Activated naive CD4-positive, alpha-beta T cell treated with anti-CD3 and anti-CD28 coated beads for 36 hours (primary cell): ENCODE measurements around the gene ARHGAP28. TPM values are rescaled to one million over a fixed set of nuclear protein-coding genes. Genes with fewer than 3 reads are reported as not detected.
"Not testable (repeated sequence)": the region's sequence is repeated elsewhere in the genome, so short reads cannot be mapped to it uniquely, and the experiment has no call there.

Experiments used
- CTCF ChIA-PET: fragments of 350-600 bp; sonication (Branson Sonifier 250); formaldehyde crosslinking; loops from one replicate; lab custom pipeline; 2021; ENCODE audit warnings: antibody characterized with exemption; lab: Charles Lee
- DNase-seq: peaks from one replicate; pipeline ENCODE4 v3.0.0-alpha.2; 2020
- H3K27ac Mint-ChIP-seq: one replicate; pipeline ENCODE4 v1.8.0; 2021; ENCODE audit warnings: mild to moderate bottlenecking, mixed read lengths
- H3K27me3 Mint-ChIP-seq: one replicate; pipeline ENCODE4 v1.8.0; 2021; ENCODE audit warnings: low read depth, mixed read lengths
- H3K36me3 Mint-ChIP-seq: one replicate; pipeline ENCODE4 v1.8.0; 2021; ENCODE audit warnings: low read depth, mixed read lengths
- H3K4me1 Mint-ChIP-seq: one replicate; pipeline ENCODE4 v1.8.0; 2021; ENCODE audit warnings: low read depth, mixed read lengths
- H3K4me3 Mint-ChIP-seq: one replicate; pipeline ENCODE4 v1.8.0; 2021; ENCODE audit warnings: mild to moderate bottlenecking, moderate library complexity, mixed read lengths
- H3K9me3 Mint-ChIP-seq: one replicate; pipeline ENCODE4 v1.8.0; 2021; ENCODE audit warnings: mixed read lengths
- intact Hi-C: fragments of 100-400 bp; cut with micrococcal nuclease; formaldehyde crosslinking; loops from one replicate; pipeline ENCODE4 v1.15.1; 2023
- total RNA-seq, 2 experiments: library from RNA; stranded (reverse); gene quantifications; one replicate each; pipeline ENCODE4 v1.2.3, GENCODE V29; 2021

ARHGAP28 gene
- total RNA-seq, 2 experiments from 2014 or later: not detected

- no peaks in the 10 kb centered on the region for H3K27me3 Mint-ChIP-seq
- intact Hi-C loops: no loop called here
- no peak overlapping the region for H3K27ac Mint-ChIP-seq
- H3K36me3 Mint-ChIP-seq: no peaks in the 10 kb centered on the region
- no peak overlapping the region for H3K4me3 Mint-ChIP-seq
- CTCF ChIA-PET: interaction anchor here (0.6 kb wide), 1 partner anchor 19 kb away, joined by 3 read pairs; no protein-coding TSS in a partner anchor
- DNase-seq: no peak
- H3K9me3 Mint-ChIP-seq: peaks cover 2% of the 10 kb centered on the region
- H3K4me1 Mint-ChIP-seq: no peaks in the 10 kb centered on the region
These were observed 54.5 kb downstream of the ARHGAP28 start for GRCh38 chr18:6784046-6784445.

- no peak for DNase-seq
- CTCF ChIA-PET: no interaction called here
- no peak overlapping the region for H3K4me3 Mint-ChIP-seq
- no peaks in the 10 kb centered on the region for H3K4me1 Mint-ChIP-seq
- H3K9me3 Mint-ChIP-seq: peaks cover 2% of the 10 kb centered on the region
- no peaks in the 10 kb centered on the region for H3K36me3 Mint-ChIP-seq
- intact Hi-C loops: no loop called here
- H3K27ac Mint-ChIP-seq: no peak overlapping the region
- no peaks in the 10 kb centered on the region for H3K27me3 Mint-ChIP-seq
These were observed 55.5 kb downstream of the ARHGAP28 start for GRCh38 chr18:6785001-6785400.

GRCh38 chr18:6785411-6785810, 55.9 kb downstream of the ARHGAP28 start:
- intact Hi-C loops: no loop called here
- no peaks in the 10 kb centered on the region for H3K27me3 Mint-ChIP-seq
- no peaks in the 10 kb centered on the region for H3K36me3 Mint-ChIP-seq
- H3K4me1 Mint-ChIP-seq: no peaks in the 10 kb centered on the region
- DNase-seq: no peak
- no peak overlapping the region for H3K4me3 Mint-ChIP-seq
- CTCF ChIA-PET: no interaction called here
- H3K27ac Mint-ChIP-seq: no peak overlapping the region
- peaks cover 2% of the 10 kb centered on the region for H3K9me3 Mint-ChIP-seq

GRCh38 chr18:6792391-6792790, 62.9 kb downstream of the ARHGAP28 start:
- peaks cover 2% of the 10 kb centered on the region for H3K9me3 Mint-ChIP-seq
- no peaks in the 10 kb centered on the region for H3K4me1 Mint-ChIP-seq
- intact Hi-C loops: no loop called here
- DNase-seq: no peak
- H3K27ac Mint-ChIP-seq: no peak overlapping the region
- H3K36me3 Mint-ChIP-seq: no peaks in the 10 kb centered on the region
- CTCF ChIA-PET: no interaction called here
- H3K4me3 Mint-ChIP-seq: no peak overlapping the region
- no peaks in the 10 kb centered on the region for H3K27me3 Mint-ChIP-seq

GRCh38 chr18:6793455-6793854, 63.9 kb downstream of the ARHGAP28 start:
- no peaks in the 10 kb centered on the region for H3K4me1 Mint-ChIP-seq
- H3K36me3 Mint-ChIP-seq: no peaks in the 10 kb centered on the region
- no peak overlapping the region for H3K4me3 Mint-ChIP-seq
- H3K27me3 Mint-ChIP-seq: no peaks in the 10 kb centered on the region
- no peaks in the 10 kb centered on the region for H3K9me3 Mint-ChIP-seq
- intact Hi-C loops: no loop called here
- CTCF ChIA-PET: no interaction called here
- no peak for DNase-seq
- H3K27ac Mint-ChIP-seq: no peak overlapping the region

- Mint-ChIP-seq H3K27me3 (no peaks in the 10 kb centered on the region), H3K4me3 (no peak overlapping the region), H3K36me3 (no peaks in the 10 kb centered on the region), H3K27ac (no peak overlapping the region), H3K4me1 (no peaks in the 10 kb centered on the region), H3K9me3 (no peaks in the 10 kb centered on the region)
- CTCF ChIA-PET: no interaction called here
- no peak for DNase-seq
- intact Hi-C loops: no loop called here
These were observed 64.5 kb downstream of the ARHGAP28 start for GRCh38 chr18:6793986-6794385.

GRCh38 chr18:6795307-6795706, 65.8 kb downstream of the ARHGAP28 start:
- no peaks in the 10 kb centered on the region for H3K27me3 Mint-ChIP-seq
- no peaks in the 10 kb centered on the region for H3K4me1 Mint-ChIP-seq
- CTCF ChIA-PET: no interaction called here
- no peak for DNase-seq
- H3K36me3 Mint-ChIP-seq: no peaks in the 10 kb centered on the region
- intact Hi-C loops: no loop called here
- H3K27ac Mint-ChIP-seq: no peak overlapping the region
- peaks cover 7% of the 10 kb centered on the region for H3K9me3 Mint-ChIP-seq
- H3K4me3 Mint-ChIP-seq: no peak overlapping the region

- H3K4me1 Mint-ChIP-seq: no peaks in the 10 kb centered on the region
- no peaks in the 10 kb centered on the region for H3K27me3 Mint-ChIP-seq
- DNase-seq: no peak
- peaks cover 9% of the 10 kb centered on the region for H3K9me3 Mint-ChIP-seq
- CTCF ChIA-PET: no interaction called here
- H3K27ac Mint-ChIP-seq: no peak overlapping the region
- intact Hi-C loops: no loop called here
- H3K36me3 Mint-ChIP-seq: no peaks in the 10 kb centered on the region
- no peak overlapping the region for H3K4me3 Mint-ChIP-seq
These were observed 67.0 kb downstream of the ARHGAP28 start for GRCh38 chr18:6796511-6796910.

- no peaks in the 10 kb centered on the region for H3K27me3 Mint-ChIP-seq
- intact Hi-C loops: no loop called here
- DNase-seq: no peak
- H3K9me3 Mint-ChIP-seq: peaks cover 13% of the 10 kb centered on the region
- H3K4me1 Mint-ChIP-seq: no peaks in the 10 kb centered on the region
- no peak overlapping the region for H3K4me3 Mint-ChIP-seq
- no peak overlapping the region for H3K27ac Mint-ChIP-seq
- no peaks in the 10 kb centered on the region for H3K36me3 Mint-ChIP-seq
- CTCF ChIA-PET: no interaction called here
These were observed 67.7 kb downstream of the ARHGAP28 start for GRCh38 chr18:6797171-6797570.

GRCh38 chr18:6798896-6799295, 69.4 kb downstream of the ARHGAP28 start:
- intact Hi-C loops: no loop called here
- Mint-ChIP-seq H3K27ac (no peak overlapping the region), H3K4me1 (no peaks in the 10 kb centered on the region), H3K36me3 (no peaks in the 10 kb centered on the region), H3K4me3 (no peak overlapping the region), H3K27me3 (no peaks in the 10 kb centered on the region), H3K9me3 (peaks cover 15% of the 10 kb centered on the region)
- CTCF ChIA-PET: no interaction called here
- DNase-seq: no peak

- H3K27me3 Mint-ChIP-seq, intact Hi-C loops, DNase-seq, CTCF ChIA-PET, H3K4me3 Mint-ChIP-seq, H3K36me3 Mint-ChIP-seq, H3K4me1 Mint-ChIP-seq, H3K27ac Mint-ChIP-seq: not testable (repeated sequence)
- H3K9me3 Mint-ChIP-seq: peaks cover 15% of the 10 kb centered on the region
These were observed 70.8 kb downstream of the ARHGAP28 start for GRCh38 chr18:6800309-6800708.

- Mint-ChIP-seq H3K4me3 (no peak overlapping the region), H3K4me1 (no peaks in the 10 kb centered on the region), H3K27me3 (peaks cover 2% of the 10 kb centered on the region), H3K9me3 (peaks cover 7% of the 10 kb centered on the region), H3K36me3 (no peaks in the 10 kb centered on the region), H3K27ac (no peak overlapping the region)
- CTCF ChIA-PET: no interaction called here
- no peak for DNase-seq
- intact Hi-C loops: no loop called here
These were observed 78.2 kb downstream of the ARHGAP28 start for GRCh38 chr18:6807515-6808257.

GRCh38 chr18:6810191-6810590, 80.7 kb downstream of the ARHGAP28 start:
- Mint-ChIP-seq H3K27ac (no peak overlapping the region), H3K4me3 (no peak overlapping the region), H3K27me3 (peaks cover 2% of the 10 kb centered on the region), H3K9me3 (peaks cover 9% of the 10 kb centered on the region), H3K4me1 (no peaks in the 10 kb centered on the region), H3K36me3 (no peaks in the 10 kb centered on the region)
- CTCF ChIA-PET: no interaction called here
- DNase-seq: no peak
- intact Hi-C loops: no loop called here
